Fibroblast of villous mesenchyme (primary cell): ENCODE results near the gene TUBB2A. TPM values are rescaled to one million over a fixed set of nuclear protein-coding genes. Genes with fewer than 3 reads are reported as not detected.
"Not testable (repeated sequence)": the region's sequence is repeated elsewhere in the genome, so short reads cannot be mapped to it uniquely, and the experiment has no call there.

Experiments used
- DNase-seq: peaks from one replicate; pipeline ENCODE4 v3.0.0-alpha.2; 2010; ENCODE audit warnings: low read depth
- H3K4me3 ChIP-seq: 2 replicates; pipeline ENCODE4 v1.5.1; 2011; ENCODE audit warnings: low read depth, mild to moderate bottlenecking, low read length
- CTCF ChIP-seq: IDR thresholded peaks from 2 replicates; pipeline ENCODE4 v1.5.1; 2012; ENCODE audit warnings: low read depth, mild to moderate bottlenecking, low read length; ENCODE audit not compliant: insufficient read depth
- total RNA-seq: library from RNA; depleted of rRNA; stranded (reverse); fragments of >200 nt; gene quantifications from 2 replicates; pipeline ENCODE4 v1.2.3, GENCODE V29; 2012

The TUBB2A gene
- total RNA-seq, 1 donor, result 90.7 TPM

- no peak for TF ChIP-seq CTCF
Measured at GRCh38 chr6:3200682-3201081, 43.3 kb upstream of the TUBB2A start.

DNA sequence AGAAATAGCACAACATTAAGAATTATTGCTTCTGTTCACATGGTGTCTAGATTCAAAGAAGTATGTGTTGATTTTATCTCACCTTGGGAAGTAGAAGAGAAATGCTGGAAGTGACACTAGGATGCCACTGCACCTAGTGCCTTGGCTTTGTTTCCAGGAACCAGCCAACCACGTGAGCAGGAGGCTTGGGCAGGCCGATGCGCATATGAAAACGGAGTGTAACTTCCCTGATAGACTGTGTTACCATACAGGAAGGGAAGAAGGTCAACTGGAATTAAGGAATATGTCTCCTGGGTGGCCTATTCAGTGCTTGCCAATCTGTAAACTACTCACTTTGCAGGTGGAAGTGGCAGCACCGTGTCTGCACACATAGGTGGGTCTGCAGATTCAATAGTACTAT lies 42.0 kb upstream of the TUBB2A start:
- TF ChIP-seq CTCF, result no peak
- no peak overlapping the region for H3K4me3 ChIP-seq
- no peak for DNase-seq

More at GRCh38 chr6:3200682-3201081, 43.3 kb upstream of the TUBB2A start:
- H3K4me3 ChIP-seq, result no peak overlapping the region
- no peak for DNase-seq

DNA sequence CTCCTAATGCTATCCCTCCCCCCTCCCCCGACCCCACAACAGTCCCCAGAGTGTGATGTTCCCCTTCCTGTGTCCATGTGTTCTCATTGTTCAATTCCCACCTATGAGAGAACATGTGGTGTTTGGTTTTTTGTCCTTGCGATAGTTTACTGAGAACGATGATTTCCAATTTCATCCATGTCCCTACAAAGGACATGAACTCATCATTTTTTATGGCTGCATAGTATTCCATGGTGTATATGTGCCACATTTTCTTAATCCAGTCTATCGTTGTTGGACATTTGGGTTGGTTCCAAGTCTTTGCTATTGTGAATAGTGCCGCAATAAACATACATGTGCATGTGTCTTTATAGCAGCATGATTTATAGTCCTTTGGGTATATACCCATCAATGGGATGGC lies 40.4 kb upstream of the TUBB2A start:
- DNase-seq, H3K4me3 ChIP-seq: not testable (repeated sequence)

DNA sequence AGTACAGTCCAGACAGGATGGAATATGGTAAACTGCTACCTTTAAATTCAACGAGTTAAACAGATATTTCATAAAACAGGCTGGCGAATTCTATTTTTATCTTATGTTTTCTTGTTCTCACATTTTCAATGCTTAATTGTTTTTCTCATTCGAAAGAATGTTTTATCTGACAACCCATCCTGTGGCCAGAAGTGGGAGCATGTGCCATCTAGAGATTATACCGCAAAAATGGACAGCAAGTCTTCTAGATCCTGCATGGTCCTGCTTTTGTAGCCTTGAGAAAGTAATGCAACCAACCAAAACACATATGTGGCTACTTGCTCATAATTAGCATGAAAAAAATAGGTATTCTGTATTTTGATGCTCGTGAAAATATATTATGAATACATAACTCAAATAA lies 39.4 kb upstream of the TUBB2A start:
- no peak for TF ChIP-seq CTCF
- no peak overlapping the region for H3K4me3 ChIP-seq
- DNase-seq, result no peak

DNA sequence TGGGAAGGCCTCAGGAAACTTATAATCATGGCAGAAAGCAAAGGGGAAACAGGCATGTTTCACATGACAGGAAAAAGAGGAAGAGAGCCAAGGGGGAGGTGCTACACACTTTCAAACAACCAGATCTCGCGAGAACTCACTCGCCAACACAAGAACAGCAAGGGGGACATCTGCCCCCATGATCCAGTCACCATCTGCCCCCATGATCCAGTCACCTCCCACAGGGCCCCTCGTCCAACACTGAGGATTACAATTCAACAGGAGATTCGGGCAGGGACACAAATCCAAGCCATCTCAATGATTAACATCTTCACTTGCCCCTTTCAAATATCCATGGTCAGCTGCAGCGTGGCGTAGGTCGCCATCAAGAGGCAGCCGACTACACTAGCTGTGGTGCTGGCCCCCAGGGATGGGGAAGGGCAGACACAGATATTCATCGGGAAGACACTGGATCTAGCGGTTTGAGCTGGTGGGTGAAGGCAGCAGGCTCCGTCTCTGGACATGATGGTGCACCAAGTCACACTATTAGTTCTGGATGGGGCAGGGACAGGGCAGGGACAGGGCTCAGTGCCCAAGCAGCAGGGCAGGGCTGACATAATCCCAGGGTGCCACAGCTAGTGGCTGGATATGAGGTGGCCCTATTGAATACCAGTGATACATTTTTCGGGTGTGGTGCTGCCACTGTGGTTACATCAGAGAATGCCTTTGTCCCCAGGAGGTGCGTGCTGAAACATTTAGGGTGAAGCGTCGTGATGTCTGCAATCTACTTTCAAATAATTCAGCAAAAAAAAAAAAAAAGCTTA lies 38.6 kb upstream of the TUBB2A start:
- H3K4me3 ChIP-seq, result no peak overlapping the region
- no peak for DNase-seq
- peak; percentile 15 for TF ChIP-seq CTCF

GRCh38 chr6:3195420-3195694 lies 38.0 kb upstream of the TUBB2A start:
- H3K4me3 ChIP-seq, result no peak overlapping the region
- no peak for DNase-seq
- no peak for TF ChIP-seq CTCF

- H3K4me3 ChIP-seq, result no peak overlapping the region
- DNase-seq, result no peak
- no peak for TF ChIP-seq CTCF
Measured at GRCh38 chr6:3194535-3195419, 37.4 kb upstream of the TUBB2A start.
